ENCODE measurements around the gene TEAD4. TPM values are rescaled to one million over a fixed set of nuclear protein-coding genes. Genes with fewer than 3 reads are reported as not detected.
A peak's percentile ranks its signal among the peaks of the same experiment; 100 is the strongest.

TEAD4 gene
- total and polyA plus RNA-seq, 2 donors from 2014 or later, result 19.8 to 40.9 TPM

DNA sequence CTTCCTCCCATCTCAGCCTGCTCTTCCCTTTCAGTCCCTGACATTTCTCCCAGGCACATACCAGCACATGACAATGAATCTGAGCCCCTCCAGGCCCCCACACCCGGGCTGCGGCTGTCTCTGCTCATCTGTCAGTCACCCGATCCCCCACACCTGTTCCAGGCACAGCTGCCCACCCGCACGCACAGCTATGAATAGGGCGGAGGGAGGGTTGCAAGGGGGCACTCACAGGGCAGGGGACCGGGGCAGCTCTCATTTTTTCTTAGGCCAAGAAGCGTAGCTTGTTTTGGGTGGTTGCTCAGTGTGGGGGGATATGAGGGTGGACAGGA lies 74.3 kb downstream of the TEAD4 start:
- FAIRE-seq, result no peak
- intact Hi-C loops (cut with DNase I), result loop anchor here (10.0 kb wide), 1 partner anchor 179 kb away; the partner anchor contains the start of gene TEX52
- Histone ChIP-seq H3K36me3 (ENCODE audit: control insufficient read depth in 2 of 3, insufficient read depth in 3 of 3, low read length in 3 of 3) (peaks cover 0 to 6% (median 0%) of the 10 kb centered on the region in 3 donors), H3K27ac (ENCODE audit: low read depth in 2 of 2, low read length in 2 of 2) (no peak overlapping the region), H3K4me3 (ENCODE audit: low read length in 3 of 3) (no peak overlapping the region), H3K27me3 (ENCODE audit: control insufficient read depth, insufficient read depth, low read length) (no peaks in the 10 kb centered on the region), H3K4me1 (ENCODE audit: control insufficient read depth in 2 of 3, insufficient read depth in 2 of 3, low read depth in 1 of 3, low read length in 3 of 3) (peaks cover 0 to 7% (median 0%) of the 10 kb centered on the region in 3 donors), H3K9me3 (ENCODE audit: control insufficient read depth in 2 of 3, insufficient read depth in 1 of 3, low read length in 3 of 3) (no peaks in the 10 kb centered on the region), H3K9ac (ENCODE audit: low read length in 3 of 3) (no peak overlapping the region)
- TF ChIP-seq, protein P1, sequence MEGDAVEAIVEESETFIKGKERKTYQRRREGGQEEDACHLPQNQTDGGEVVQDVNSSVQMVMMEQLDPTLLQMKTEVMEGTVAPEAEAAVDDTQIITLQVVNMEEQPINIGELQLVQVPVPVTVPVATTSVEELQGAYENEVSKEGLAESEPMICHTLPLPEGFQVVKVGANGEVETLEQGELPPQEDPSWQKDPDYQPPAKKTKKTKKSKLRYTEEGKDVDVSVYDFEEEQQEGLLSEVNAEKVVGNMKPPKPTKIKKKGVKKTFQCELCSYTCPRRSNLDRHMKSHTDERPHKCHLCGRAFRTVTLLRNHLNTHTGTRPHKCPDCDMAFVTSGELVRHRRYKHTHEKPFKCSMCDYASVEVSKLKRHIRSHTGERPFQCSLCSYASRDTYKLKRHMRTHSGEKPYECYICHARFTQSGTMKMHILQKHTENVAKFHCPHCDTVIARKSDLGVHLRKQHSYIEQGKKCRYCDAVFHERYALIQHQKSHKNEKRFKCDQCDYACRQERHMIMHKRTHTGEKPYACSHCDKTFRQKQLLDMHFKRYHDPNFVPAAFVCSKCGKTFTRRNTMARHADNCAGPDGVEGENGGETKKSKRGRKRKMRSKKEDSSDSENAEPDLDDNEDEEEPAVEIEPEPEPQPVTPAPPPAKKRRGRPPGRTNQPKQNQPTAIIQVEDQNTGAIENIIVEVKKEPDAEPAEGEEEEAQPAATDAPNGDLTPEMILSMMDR (IDR thresholded peaks at IDR 0.05; ENCODE audit: borderline replicate concordance, extremely low read depth, insufficient read depth), result no peak
- DNase-seq, result peak in 4 of 5 donors; percentile 70 to 81 (median 75)

- DNase-seq (peak; percentile 84 to 89 (median 86)), FAIRE-seq (no peak)
- no peaks in the 10 kb centered on the region for H3K9me3 ChIP-seq (ENCODE audit: control insufficient read depth in 2 of 3, insufficient read depth in 1 of 3, low read length in 3 of 3)
- H3K27ac ChIP-seq (ENCODE audit: low read depth in 2 of 2, low read length in 2 of 2), result no peak overlapping the region
- intact Hi-C loops (cut with DNase I), result loop anchor here (10.0 kb wide), 1 partner anchor 179 kb away; the partner anchor contains the start of gene TEX52
- H3K4me1 ChIP-seq (ENCODE audit: control insufficient read depth in 2 of 3, insufficient read depth in 2 of 3, low read depth in 1 of 3, low read length in 3 of 3), result peaks cover 0 to 7% (median 0%) of the 10 kb centered on the region in 3 donors
- TF ChIP-seq, protein P1 (IDR thresholded peaks at IDR 0.05; ENCODE audit: borderline replicate concordance, extremely low read depth, insufficient read depth), result peak; percentile 61
- peaks cover 0 to 6% (median 0%) of the 10 kb centered on the region in 3 donors for H3K36me3 ChIP-seq (ENCODE audit: control insufficient read depth in 2 of 3, insufficient read depth in 3 of 3, low read length in 3 of 3)
- no peaks in the 10 kb centered on the region for H3K27me3 ChIP-seq (ENCODE audit: control insufficient read depth, insufficient read depth, low read length)
- no peak overlapping the region for H3K4me3 ChIP-seq (ENCODE audit: low read length in 3 of 3)
- peak overlapping the region in 1 of 3 donors; percentile 15 for H3K9ac ChIP-seq (ENCODE audit: low read length in 3 of 3)
Observed at GRCh38 chr12:3034067-3034750, 75.0 kb downstream of the TEAD4 start.

DNA sequence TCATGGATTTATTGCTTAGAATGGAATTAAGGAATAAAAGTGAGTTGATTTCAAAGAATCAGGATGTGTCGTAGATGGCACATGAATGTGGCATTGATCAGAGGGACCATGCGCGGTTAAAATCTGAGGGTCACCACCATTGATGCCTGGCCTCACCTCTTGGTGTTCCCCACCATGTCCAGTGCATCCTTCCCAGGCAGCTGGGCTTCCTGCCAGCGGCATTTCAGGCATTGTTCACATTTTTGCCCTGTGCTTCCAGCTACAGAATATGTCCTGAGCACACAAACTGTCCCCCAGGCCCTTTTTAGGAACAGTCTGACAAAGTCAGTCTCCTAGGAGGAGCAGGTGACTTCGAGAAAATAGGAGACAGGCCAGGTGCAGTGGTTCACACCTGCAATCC lies 76.0 kb downstream of the TEAD4 start:
- no peaks in the 10 kb centered on the region for H3K9me3 ChIP-seq (ENCODE audit: control insufficient read depth in 2 of 3, insufficient read depth in 1 of 3, low read length in 3 of 3)
- no peak overlapping the region for H3K9ac ChIP-seq (ENCODE audit: low read length in 3 of 3)
- no peaks in the 10 kb centered on the region for H3K27me3 ChIP-seq (ENCODE audit: control insufficient read depth, insufficient read depth, low read length)
- TF ChIP-seq, protein P1 (IDR thresholded peaks at IDR 0.05; ENCODE audit: borderline replicate concordance, extremely low read depth, insufficient read depth), result no peak
- no peak overlapping the region for H3K27ac ChIP-seq (ENCODE audit: low read depth in 2 of 2, low read length in 2 of 2)
- H3K4me1 ChIP-seq (ENCODE audit: control insufficient read depth in 2 of 3, insufficient read depth in 2 of 3, low read depth in 1 of 3, low read length in 3 of 3), result peaks cover 0 to 7% (median 0%) of the 10 kb centered on the region in 3 donors
- H3K4me3 ChIP-seq (ENCODE audit: low read length in 3 of 3), result no peak overlapping the region
- DNase-seq, result peak in 1 of 5 donors; percentile 41
- intact Hi-C loops (cut with DNase I), result loop anchor here (10.0 kb wide), 1 partner anchor 180 kb away; the partner anchor contains the start of gene TEX52
- H3K36me3 ChIP-seq (ENCODE audit: control insufficient read depth in 2 of 3, insufficient read depth in 3 of 3, low read length in 3 of 3), result peaks cover 0 to 6% (median 0%) of the 10 kb centered on the region in 3 donors
- FAIRE-seq, result no peak
